ENCODE results near the gene AATF.
A peak's percentile ranks its signal among the peaks of the same experiment; 100 is the strongest.

Gene AATF

DNA sequence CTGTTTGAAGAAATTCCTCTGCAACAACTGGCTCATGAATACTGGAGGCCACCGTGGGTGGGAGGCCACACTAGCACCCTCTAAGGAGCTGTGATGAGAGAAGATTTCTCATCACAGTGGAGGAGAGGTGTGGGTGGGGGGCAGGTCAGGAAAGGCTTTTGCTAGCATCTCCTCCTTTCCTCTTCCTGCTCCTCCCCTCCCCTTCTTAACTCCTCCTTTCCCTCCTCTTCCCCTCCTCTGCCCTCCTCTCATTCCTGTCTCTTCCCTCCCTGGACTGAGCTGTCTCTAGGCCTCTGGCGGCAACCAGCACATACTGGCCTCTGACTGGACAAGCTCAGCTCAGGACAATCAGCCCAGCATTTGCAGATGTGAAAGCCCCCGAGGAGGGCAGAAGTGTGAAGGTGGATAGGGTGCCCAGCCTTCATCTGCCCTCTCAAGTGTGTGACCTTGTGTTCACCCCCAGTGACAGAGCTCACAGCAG, 30.5 kb upstream of the AATF start:
- peak overlapping the region; percentile 15 for H3K27ac ChIP-seq (ENCODE audit: low read depth, low read length)
- no peaks in the 10 kb centered on the region for H3K79me2 ChIP-seq (ENCODE audit: control insufficient read depth, insufficient read depth, low read length, poor library complexity)
- H2BK12ac ChIP-seq (ENCODE audit: low read length) = no peak overlapping the region
- H2BK5ac ChIP-seq (ENCODE audit: low read depth, low read length, poor library complexity) = no peak overlapping the region
- H3K79me1 ChIP-seq (ENCODE audit: low read length) = peaks cover 12% of the 10 kb centered on the region
- no peak overlapping the region for H2BK120ac ChIP-seq (ENCODE audit: insufficient read depth, low read length, poor library complexity)
- no peak overlapping the region for H3K23ac ChIP-seq (ENCODE audit: low read length)
- no peak overlapping the region for H3K9ac ChIP-seq (ENCODE audit: low read length)
- peak overlapping the region; percentile 30 for H4K91ac ChIP-seq (ENCODE audit: low read depth, low read length)
- peak overlapping the region; percentile 23 for H2AFZ ChIP-seq (ENCODE audit: insufficient read depth, low read length, poor library complexity)
- H3K9me3 ChIP-seq (ENCODE audit: insufficient read depth, low read depth, low read length) = no peaks in the 10 kb centered on the region
- H3K4me2 ChIP-seq (ENCODE audit: low read length) = no peak overlapping the region
- no peak for DNase-seq
- H3K18ac ChIP-seq (ENCODE audit: low read length) = peak overlapping the region; percentile 21
- H3K4me3 ChIP-seq (ENCODE audit: low read depth, low read length) = no peak overlapping the region
- H3K4ac ChIP-seq (ENCODE audit: low read depth, low read length) = no peak overlapping the region
- H3K14ac ChIP-seq (ENCODE audit: low read length) = no peak overlapping the region
- H4K12ac ChIP-seq (ENCODE audit: low read depth, low read length) = no peak overlapping the region
- WGBS (ENCODE audit: extremely low coverage, insufficient coverage, insufficient read length) = no CpG with 5 or more reads among the region's 3 CpGs
- H2AK5ac ChIP-seq (ENCODE audit: low read length) = no peak overlapping the region
- peak overlapping the region; percentile 63 for H4K8ac ChIP-seq (ENCODE audit: low read depth, low read length)
- H3K36me3 ChIP-seq (ENCODE audit: control insufficient read depth in 1 of 2, insufficient read depth in 2 of 2, low read length in 2 of 2) = no peaks in the 10 kb centered on the region
- H3K27me3 ChIP-seq (ENCODE audit: insufficient read depth, low read length) = no peaks in the 10 kb centered on the region
- peaks cover 36 to 43% of the 10 kb centered on the region in 2 experiments for H3K4me1 ChIP-seq (ENCODE audit: control insufficient read depth in 1 of 2, insufficient read depth in 2 of 2, low read length in 2 of 2)

DNA sequence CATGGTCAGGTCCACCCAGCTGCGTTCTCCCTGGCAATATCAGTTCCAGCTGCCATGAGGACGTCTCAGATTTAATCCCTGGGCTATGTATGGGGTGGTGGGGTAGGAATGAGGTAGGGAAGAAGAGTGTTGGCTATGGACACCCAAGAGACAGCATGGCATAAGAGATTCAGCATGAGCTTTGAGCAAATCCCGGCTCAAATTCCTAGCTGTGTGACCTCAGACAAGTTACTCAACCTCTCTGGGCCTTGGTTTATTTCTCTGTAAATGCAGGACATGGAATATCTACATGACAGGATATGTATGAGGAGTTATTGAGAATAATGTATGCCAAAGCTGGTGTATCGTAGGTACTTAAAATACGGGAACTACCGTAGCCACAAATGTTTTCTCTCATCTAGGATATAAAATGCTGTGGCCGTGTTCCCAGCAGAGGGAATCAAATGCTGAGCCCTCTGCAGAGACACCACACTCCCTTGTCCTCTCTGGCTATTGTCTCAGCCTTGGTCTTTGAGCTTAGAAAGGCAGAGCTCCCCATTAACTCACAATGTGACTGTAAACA, 29.3 kb upstream of the AATF start:
- peak overlapping the region; percentile 78 for H3K27ac ChIP-seq (ENCODE audit: low read depth, low read length)
- WGBS (ENCODE audit: extremely low coverage, insufficient coverage, insufficient read length) = no CpG with 5 or more reads among the region's 7 CpGs
- H2BK5ac ChIP-seq (ENCODE audit: low read depth, low read length, poor library complexity) = no peak overlapping the region
- no peak overlapping the region for H4K8ac ChIP-seq (ENCODE audit: low read depth, low read length)
- H3K4me3 ChIP-seq (ENCODE audit: low read depth, low read length) = no peak overlapping the region
- no peaks in the 10 kb centered on the region for H3K36me3 ChIP-seq (ENCODE audit: control insufficient read depth in 1 of 2, insufficient read depth in 2 of 2, low read length in 2 of 2)
- no peaks in the 10 kb centered on the region for H3K79me2 ChIP-seq (ENCODE audit: control insufficient read depth, insufficient read depth, low read length, poor library complexity)
- peak overlapping the region; percentile 21 for H2BK12ac ChIP-seq (ENCODE audit: low read length)
- H2AFZ ChIP-seq (ENCODE audit: insufficient read depth, low read length, poor library complexity) = no peak overlapping the region
- peak overlapping the region; percentile 26 for H3K18ac ChIP-seq (ENCODE audit: low read length)
- no peak overlapping the region for H4K12ac ChIP-seq (ENCODE audit: low read depth, low read length)
- H2BK120ac ChIP-seq (ENCODE audit: insufficient read depth, low read length, poor library complexity) = no peak overlapping the region
- H3K14ac ChIP-seq (ENCODE audit: low read length) = peak overlapping the region; percentile 20
- H4K91ac ChIP-seq (ENCODE audit: low read depth, low read length) = peak overlapping the region; percentile 20
- H3K9me3 ChIP-seq (ENCODE audit: insufficient read depth, low read depth, low read length) = no peaks in the 10 kb centered on the region
- no peak for DNase-seq
- H3K23ac ChIP-seq (ENCODE audit: low read length) = no peak overlapping the region
- no peaks in the 10 kb centered on the region for H3K27me3 ChIP-seq (ENCODE audit: insufficient read depth, low read length)
- peaks cover 12% of the 10 kb centered on the region for H3K79me1 ChIP-seq (ENCODE audit: low read length)
- H3K4me1 ChIP-seq (ENCODE audit: control insufficient read depth in 1 of 2, insufficient read depth in 2 of 2, low read length in 2 of 2) = peaks cover 42 to 49% of the 10 kb centered on the region in 2 experiments
- H3K4ac ChIP-seq (ENCODE audit: low read depth, low read length) = no peak overlapping the region
- no peak overlapping the region for H3K9ac ChIP-seq (ENCODE audit: low read length)
- H3K4me2 ChIP-seq (ENCODE audit: low read length) = peak overlapping the region; percentile 20
- peak overlapping the region; percentile 71 for H2AK5ac ChIP-seq (ENCODE audit: low read length)

DNA sequence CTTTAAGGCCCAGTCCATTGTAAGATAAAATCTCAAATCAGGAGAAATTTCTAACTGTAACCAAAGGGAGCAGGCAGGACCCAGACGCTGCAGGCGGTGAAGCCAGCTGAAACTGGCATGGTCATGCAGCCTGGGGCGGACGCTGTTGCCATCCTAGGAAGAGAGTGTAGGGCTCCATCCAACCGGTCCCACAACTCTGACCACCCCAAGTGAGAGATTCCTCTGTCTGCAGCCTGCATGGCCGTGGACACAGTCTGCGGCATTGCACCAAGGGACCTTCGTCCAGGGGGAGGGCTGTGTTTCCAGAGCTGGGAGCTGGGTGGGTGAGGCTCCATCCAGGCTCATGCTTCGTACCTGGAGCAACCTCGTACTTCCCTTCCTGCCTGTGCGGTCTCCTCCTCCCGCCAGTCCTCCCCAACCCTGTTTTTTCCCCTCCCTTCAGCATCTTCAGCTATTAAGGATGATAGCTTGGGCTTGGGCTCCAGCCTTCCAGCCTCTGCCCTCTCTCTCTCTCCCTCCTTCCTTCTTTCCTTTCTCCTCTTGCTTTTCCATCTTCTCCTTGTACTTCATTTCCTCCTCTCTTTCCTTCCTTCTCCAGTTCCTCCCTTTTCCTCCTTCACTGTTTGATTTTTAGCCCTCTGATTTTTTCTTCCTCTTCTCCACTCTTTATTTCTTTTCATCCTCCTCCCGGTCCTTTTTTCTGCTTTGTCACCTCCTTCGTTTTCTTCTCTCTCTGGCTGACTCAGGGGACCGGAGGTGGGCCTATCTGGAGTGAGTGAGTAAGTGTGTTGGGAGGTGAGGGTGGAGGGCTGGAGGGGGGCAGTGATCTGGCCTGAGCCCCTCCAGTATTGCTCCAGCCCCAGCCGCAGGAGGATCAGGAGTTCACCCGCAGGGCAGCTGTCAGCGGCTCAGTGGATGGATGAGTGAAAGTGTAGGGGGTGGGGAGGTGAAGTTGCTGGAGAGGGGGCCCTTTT, 28.4 kb upstream of the AATF start:
- DNase-seq = no peak
- H3K9me3 ChIP-seq (ENCODE audit: insufficient read depth, low read depth, low read length) = no peaks in the 10 kb centered on the region
- H2AK5ac ChIP-seq (ENCODE audit: low read length) = peak overlapping the region; percentile 50
- no CpG with 5 or more reads among the region's 18 CpGs for WGBS (ENCODE audit: extremely low coverage, insufficient coverage, insufficient read length)
- peak overlapping the region; percentile 84 for H4K91ac ChIP-seq (ENCODE audit: low read depth, low read length)
- peak overlapping the region; percentile 66 for H3K18ac ChIP-seq (ENCODE audit: low read length)
- H4K12ac ChIP-seq (ENCODE audit: low read depth, low read length) = no peak overlapping the region
- peak overlapping the region; percentile 19 for H2BK12ac ChIP-seq (ENCODE audit: low read length)
- H2BK5ac ChIP-seq (ENCODE audit: low read depth, low read length, poor library complexity) = peak overlapping the region; percentile 81
- H4K8ac ChIP-seq (ENCODE audit: low read depth, low read length) = peak overlapping the region; percentile 74
- H3K9ac ChIP-seq (ENCODE audit: low read length) = no peak overlapping the region
- H3K27me3 ChIP-seq (ENCODE audit: insufficient read depth, low read length) = no peaks in the 10 kb centered on the region
- peak overlapping the region; percentile 20 for H3K4me2 ChIP-seq (ENCODE audit: low read length)
- H3K14ac ChIP-seq (ENCODE audit: low read length) = peak overlapping the region; percentile 79
- H3K79me1 ChIP-seq (ENCODE audit: low read length) = peaks cover 12% of the 10 kb centered on the region
- peak overlapping the region; percentile 90 for H3K27ac ChIP-seq (ENCODE audit: low read depth, low read length)
- H3K79me2 ChIP-seq (ENCODE audit: control insufficient read depth, insufficient read depth, low read length, poor library complexity) = no peaks in the 10 kb centered on the region
- peak overlapping the region; percentile 77 for H2BK120ac ChIP-seq (ENCODE audit: insufficient read depth, low read length, poor library complexity)
- no peak overlapping the region for H3K23ac ChIP-seq (ENCODE audit: low read length)
- no peaks in the 10 kb centered on the region for H3K36me3 ChIP-seq (ENCODE audit: control insufficient read depth in 1 of 2, insufficient read depth in 2 of 2, low read length in 2 of 2)
- H3K4me3 ChIP-seq (ENCODE audit: low read depth, low read length) = no peak overlapping the region
- no peak overlapping the region for H2AFZ ChIP-seq (ENCODE audit: insufficient read depth, low read length, poor library complexity)
- peak overlapping the region; percentile 39 for H3K4ac ChIP-seq (ENCODE audit: low read depth, low read length)
- H3K4me1 ChIP-seq (ENCODE audit: control insufficient read depth in 1 of 2, insufficient read depth in 2 of 2, low read length in 2 of 2) = peaks cover 42 to 52% of the 10 kb centered on the region in 2 experiments

DNA sequence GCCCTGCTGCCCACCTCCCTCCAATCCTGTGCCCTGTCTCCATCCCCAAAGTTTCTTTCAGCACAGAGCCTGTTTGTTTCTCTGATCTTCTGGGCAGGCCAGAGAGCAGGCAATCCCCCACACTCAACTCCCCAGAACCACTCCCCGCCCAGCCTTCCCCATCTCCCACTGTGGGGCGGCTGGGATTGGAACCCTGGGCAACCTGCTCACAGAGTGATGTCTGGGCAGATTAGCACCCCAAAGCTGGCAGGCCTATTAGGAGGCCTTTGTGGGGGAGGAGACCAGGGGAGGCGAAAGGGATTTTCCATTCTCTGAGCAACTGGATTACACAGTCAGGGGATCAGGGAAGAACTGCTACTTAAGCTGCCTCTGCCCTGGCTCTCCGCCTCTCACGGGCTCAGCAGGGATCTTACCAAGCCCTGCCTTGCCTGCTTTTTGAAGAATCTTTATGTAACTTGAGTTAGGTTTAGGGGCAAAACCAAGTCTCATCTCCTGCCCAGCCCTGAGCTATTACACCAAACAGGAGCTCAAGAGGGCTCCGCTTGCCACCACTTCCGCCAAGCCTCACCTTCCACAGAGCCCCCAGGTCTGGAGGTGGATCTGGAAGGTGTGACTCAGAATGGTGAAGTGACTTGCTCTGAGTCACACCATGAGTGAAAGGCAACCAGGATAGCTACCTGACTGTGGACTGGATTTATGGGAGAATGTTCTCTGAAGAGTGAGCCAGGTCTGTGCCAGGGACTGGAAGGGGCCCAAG, 27.5 kb upstream of the AATF start:
- Histone ChIP-seq H2BK12ac (ENCODE audit: low read length) (peak overlapping the region; percentile 91), H2BK5ac (ENCODE audit: low read depth, low read length, poor library complexity) (peak overlapping the region; percentile 70), H3K14ac (ENCODE audit: low read length) (peak overlapping the region; percentile 79), H2BK120ac (ENCODE audit: insufficient read depth, low read length, poor library complexity) (peak overlapping the region; percentile 76), H3K9me3 (ENCODE audit: insufficient read depth, low read depth, low read length) (no peaks in the 10 kb centered on the region), H3K4me1 (ENCODE audit: control insufficient read depth in 1 of 2, insufficient read depth in 2 of 2, low read length in 2 of 2) (peaks cover 44 to 53% of the 10 kb centered on the region in 2 experiments), H3K79me1 (ENCODE audit: low read length) (peaks cover 12% of the 10 kb centered on the region), H4K91ac (ENCODE audit: low read depth, low read length) (peak overlapping the region; percentile 83), H3K18ac (ENCODE audit: low read length) (peak overlapping the region; percentile 39), H3K4ac (ENCODE audit: low read depth, low read length) (peak overlapping the region; percentile 62), H3K9ac (ENCODE audit: low read length) (no peak overlapping the region), H3K4me2 (ENCODE audit: low read length) (peak overlapping the region; percentile 15), H2AK5ac (ENCODE audit: low read length) (peak overlapping the region; percentile 57), H3K23ac (ENCODE audit: low read length) (no peak overlapping the region), H3K36me3 (ENCODE audit: control insufficient read depth in 1 of 2, insufficient read depth in 2 of 2, low read length in 2 of 2) (no peaks in the 10 kb centered on the region), H3K27ac (ENCODE audit: low read depth, low read length) (peak overlapping the region; percentile 90), H4K12ac (ENCODE audit: low read depth, low read length) (peak overlapping the region; percentile 14), H2AFZ (ENCODE audit: insufficient read depth, low read length, poor library complexity) (no peak overlapping the region), H4K8ac (ENCODE audit: low read depth, low read length) (peak overlapping the region; percentile 70), H3K27me3 (ENCODE audit: insufficient read depth, low read length) (no peaks in the 10 kb centered on the region), H3K79me2 (ENCODE audit: control insufficient read depth, insufficient read depth, low read length, poor library complexity) (no peaks in the 10 kb centered on the region), H3K4me3 (ENCODE audit: low read depth, low read length) (no peak overlapping the region)
- no CpG with 5 or more reads among the region's 7 CpGs for WGBS (ENCODE audit: extremely low coverage, insufficient coverage, insufficient read length)
- peak; percentile 25 to 60 for DNase-seq

Data from trophoblast cell (in vitro differentiated cells and primary cell).